Stimulated activated effector memory CD8-positive, alpha-beta T cell treated with anti-CD3 and anti-CD28 coated beads, Interleukin-12 subunit alpha, Interleukin-12 subunit beta, amount 100 ng/mL, for 72 hours (primary cell): ENCODE measurements around the gene TGDS.

ENCODE experiments used
- ATAC-seq: fragments of 150-1000 bp; cut with Tn5 transposase; 2 replicates; pipeline ENCODE4 v1.10.0; 2021
- DNase-seq, 2 donors: peaks; one replicate each; pipeline ENCODE4 v3.0.0; 2021 to 2022; ENCODE audit warnings: low spot score in 2 of 2
- H3K27ac Mint-ChIP-seq: one replicate; pipeline ENCODE4 v1.8.0; 2022; ENCODE audit warnings: mild to moderate bottlenecking, mixed read lengths
- H3K36me3 Mint-ChIP-seq: one replicate; pipeline ENCODE4 v1.8.0; 2022; ENCODE audit warnings: mild to moderate bottlenecking, mixed read lengths
- H3K4me1 Mint-ChIP-seq: one replicate; pipeline ENCODE4 v1.8.0; 2022; ENCODE audit warnings: mixed read lengths
- H3K4me3 Mint-ChIP-seq: one replicate; pipeline ENCODE4 v1.8.0; 2022; ENCODE audit warnings: mild to moderate bottlenecking, mixed read lengths
- H3K9me3 Mint-ChIP-seq: one replicate; pipeline ENCODE4 v1.8.0; 2022; ENCODE audit warnings: mixed read lengths

Gene TGDS

DNA sequence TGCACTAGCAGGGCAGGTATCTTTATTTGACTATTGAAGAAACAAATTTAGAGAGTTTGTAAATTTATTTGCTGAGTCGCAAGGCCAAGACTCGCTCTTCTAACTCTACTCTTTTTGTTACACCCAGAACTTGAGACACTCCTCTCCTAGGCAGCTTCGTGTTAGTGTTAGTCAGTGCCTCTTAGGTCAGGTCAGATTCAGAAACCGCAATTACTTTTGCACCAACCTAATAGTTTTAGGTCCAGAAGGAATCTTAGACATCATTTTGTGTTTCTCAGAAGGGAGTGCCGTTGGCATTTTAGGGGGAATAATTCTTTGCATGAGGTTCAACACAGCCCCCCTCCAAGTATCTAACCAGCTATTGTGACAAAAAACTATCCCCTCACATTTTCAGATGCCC is 14.5 kb upstream of the TGDS start:
- no peak for ATAC-seq
- Mint-ChIP-seq H3K4me3 (no peak overlapping the region), H3K36me3 (peaks cover 92% of the 10 kb centered on the region)

GRCh38 chr13:94609196-94609595 is 13.2 kb upstream of the TGDS start:
- no peak for ATAC-seq

More for the DNA sequence above, 14.5 kb upstream of the TGDS start:
- Mint-ChIP-seq H3K9me3 (no peaks in the 10 kb centered on the region), H3K4me1 (peaks cover 21% of the 10 kb centered on the region), H3K27ac (no peak overlapping the region)
- DNase-seq: no peak

GRCh38 chr13:94608586-94608985 is 12.6 kb upstream of the TGDS start:
- DNase-seq (no peak), ATAC-seq (no peak)
- Mint-ChIP-seq H3K4me1 (peaks cover 15% of the 10 kb centered on the region), H3K36me3 (peaks cover 79% of the 10 kb centered on the region), H3K27ac (peak overlapping the region; percentile 21), H3K9me3 (no peaks in the 10 kb centered on the region), H3K4me3 (no peak overlapping the region)

More at GRCh38 chr13:94609196-94609595, 13.2 kb upstream of the TGDS start:
- peaks cover 15% of the 10 kb centered on the region for H3K4me1 Mint-ChIP-seq
- H3K36me3 Mint-ChIP-seq: peaks cover 85% of the 10 kb centered on the region
- no peak overlapping the region for H3K27ac Mint-ChIP-seq
- no peak for DNase-seq
- no peaks in the 10 kb centered on the region for H3K9me3 Mint-ChIP-seq
- H3K4me3 Mint-ChIP-seq: no peak overlapping the region

- H3K9me3 Mint-ChIP-seq: no peaks in the 10 kb centered on the region
- no peak overlapping the region for H3K4me3 Mint-ChIP-seq
- peak overlapping the region; percentile 21 for H3K27ac Mint-ChIP-seq
- peaks cover 73% of the 10 kb centered on the region for H3K36me3 Mint-ChIP-seq
- peaks cover 18% of the 10 kb centered on the region for H3K4me1 Mint-ChIP-seq
- DNase-seq (no peak), ATAC-seq (no peak)
These were observed 12.0 kb upstream of the TGDS start for GRCh38 chr13:94607939-94608338.

- Mint-ChIP-seq H3K27ac (peak overlapping the region; percentile 7), H3K4me3 (no peak overlapping the region), H3K9me3 (no peaks in the 10 kb centered on the region), H3K4me1 (peaks cover 22% of the 10 kb centered on the region), H3K36me3 (peaks cover 67% of the 10 kb centered on the region)
- ATAC-seq (no peak), DNase-seq (no peak)
These were observed 11.1 kb upstream of the TGDS start for GRCh38 chr13:94607056-94607455.

GRCh38 chr13:94602467-94602866 is 6.5 kb upstream of the TGDS start:
- DNase-seq: no peak
- peaks cover 22% of the 10 kb centered on the region for H3K4me1 Mint-ChIP-seq
- peaks cover 4% of the 10 kb centered on the region for H3K9me3 Mint-ChIP-seq
- H3K4me3 Mint-ChIP-seq: peak overlapping the region; percentile 78
- H3K36me3 Mint-ChIP-seq: peaks cover 35% of the 10 kb centered on the region
- no peak for ATAC-seq
- H3K27ac Mint-ChIP-seq: peak overlapping the region; percentile 83

DNA sequence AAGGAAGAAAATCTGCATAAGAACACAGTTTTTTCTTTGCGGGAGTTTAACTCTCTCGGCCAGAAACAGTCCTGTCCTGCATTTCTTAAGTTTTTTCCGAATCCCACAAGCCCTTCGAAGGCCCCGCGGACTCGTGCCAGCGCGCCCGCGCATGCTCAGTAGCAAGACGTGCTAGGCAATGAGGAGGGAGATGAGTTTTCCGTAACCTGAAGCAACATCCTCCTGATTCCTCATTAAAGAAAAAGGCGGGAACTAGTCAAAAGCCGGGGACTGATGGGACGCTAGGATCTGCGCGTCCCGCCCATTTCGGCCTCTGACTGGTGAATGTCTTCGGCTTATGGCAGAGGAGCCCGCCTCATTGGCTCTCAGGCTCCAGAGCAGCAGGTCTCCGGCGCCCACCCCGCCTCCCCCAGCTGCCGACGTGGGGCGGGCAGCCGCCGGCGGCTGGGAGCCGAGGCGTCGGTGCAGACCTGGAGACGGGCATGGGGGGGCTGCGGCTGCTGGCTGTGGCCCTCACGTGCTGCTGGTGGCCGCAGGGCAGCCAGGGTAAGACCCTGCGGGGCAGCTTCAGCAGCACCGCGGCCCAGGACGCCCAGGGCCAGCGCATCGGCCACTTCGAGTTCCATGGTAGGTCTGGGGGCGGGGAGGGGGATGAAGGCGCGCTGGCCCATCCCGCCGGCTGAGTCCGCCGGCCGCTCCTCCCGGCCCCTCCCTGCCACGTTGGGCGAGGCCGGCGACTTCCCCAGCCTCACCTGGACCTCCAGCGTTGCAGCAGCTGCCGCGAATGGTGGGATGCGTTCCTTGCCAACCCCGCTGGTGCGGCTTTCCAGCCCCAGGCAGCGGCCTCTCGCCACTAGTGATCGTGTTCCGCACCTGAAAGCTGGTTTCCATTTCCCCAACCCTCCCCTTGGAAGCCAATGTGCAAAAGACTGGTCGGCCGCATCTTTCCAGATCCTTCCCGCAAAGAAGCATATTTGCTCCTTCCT is 5.8 kb upstream of the TGDS start, which contains the start of gene GPR180:
TSS of gene GPR180 (plus strand) at position 412 of the 986 bp plus-strand sequence. CDS start at position 483, 71 bp downstream.
- Mint-ChIP-seq H3K9me3 (peaks cover 4% of the 10 kb centered on the region), H3K36me3 (peaks cover 28% of the 10 kb centered on the region), H3K4me1 (peaks cover 20% of the 10 kb centered on the region), H3K27ac (peak within 1 kb of the TSS; percentile 83), H3K4me3 (peak within 1 kb of the TSS; percentile 78)
- DNase-seq (peak; percentile 74 to 90), ATAC-seq (peak; percentile 100)

- peaks cover 32% of the 10 kb centered on the region for H3K4me1 Mint-ChIP-seq
These were observed 3.9 kb upstream of the TGDS start for GRCh38 chr13:94599877-94600276.

DNA sequence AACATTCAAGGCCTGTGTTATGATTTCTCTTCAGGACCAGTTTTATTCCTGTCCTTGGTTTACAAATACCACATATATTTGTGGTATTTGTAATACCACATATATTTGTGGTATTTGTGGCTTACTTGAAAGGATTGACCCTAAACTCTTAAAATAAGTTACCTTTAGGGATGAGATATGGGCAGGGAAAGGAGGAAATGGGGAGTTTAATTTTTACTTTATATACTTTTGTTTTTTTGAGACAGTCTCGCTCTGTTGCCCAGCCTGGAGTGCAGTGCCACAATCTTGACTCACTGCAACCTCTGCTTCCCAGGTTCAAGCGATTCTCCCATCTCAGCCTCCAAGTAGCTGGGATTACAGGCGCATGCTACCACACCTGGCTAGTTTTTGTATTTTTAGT is 2.3 kb upstream of the TGDS start:
- DNase-seq (no peak), ATAC-seq (no peak)
- Mint-ChIP-seq H3K27ac (no peak overlapping the region), H3K9me3 (peaks cover 4% of the 10 kb centered on the region), H3K36me3 (peaks cover 32% of the 10 kb centered on the region), H3K4me1 (peaks cover 37% of the 10 kb centered on the region), H3K4me3 (no peak overlapping the region)

More at GRCh38 chr13:94599877-94600276, 3.9 kb upstream of the TGDS start:
- Mint-ChIP-seq H3K36me3 (peaks cover 24% of the 10 kb centered on the region), H3K4me3 (no peak overlapping the region), H3K27ac (no peak overlapping the region), H3K9me3 (peaks cover 4% of the 10 kb centered on the region)
- DNase-seq (no peak), ATAC-seq (no peak)

DNA sequence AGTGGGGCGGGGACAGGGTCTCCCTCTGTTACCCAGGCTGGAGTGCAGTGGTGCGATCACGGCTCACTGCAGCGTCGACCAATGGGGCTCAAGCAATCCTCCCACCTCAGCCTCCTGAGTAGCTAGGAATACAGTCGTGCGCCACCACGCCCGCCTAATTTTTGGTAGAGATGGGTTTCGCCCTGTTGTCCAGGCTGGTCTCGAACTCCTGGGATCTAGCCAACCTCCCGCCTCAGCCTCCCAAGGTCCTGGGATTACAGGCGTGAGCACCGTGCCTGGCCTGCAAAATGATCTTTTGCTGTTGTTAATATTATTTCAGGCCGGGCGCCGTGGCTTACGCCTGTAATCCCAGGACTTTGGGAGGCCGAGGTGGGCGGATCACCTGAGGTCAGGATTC is 621 bp upstream of the TGDS start:
- H3K27ac Mint-ChIP-seq: peak overlapping the region; percentile 91
- H3K9me3 Mint-ChIP-seq: peaks cover 4% of the 10 kb centered on the region
- peaks cover 30% of the 10 kb centered on the region for H3K4me1 Mint-ChIP-seq
- ATAC-seq (no peak), DNase-seq (no peak)
- peaks cover 48% of the 10 kb centered on the region for H3K36me3 Mint-ChIP-seq
- peak overlapping the region; percentile 88 for H3K4me3 Mint-ChIP-seq

- DNase-seq: peak in 1 of 2 donors; percentile 69
These were observed 677 bp downstream of the TGDS start for GRCh38 chr13:94595001-94595949.

GRCh38 chr13:94590744-94591143 is 5.2 kb downstream of the TGDS start:
- Mint-ChIP-seq H3K27ac (no peak overlapping the region), H3K36me3 (peaks cover 89% of the 10 kb centered on the region), H3K9me3 (no peaks in the 10 kb centered on the region), H3K4me3 (no peak overlapping the region), H3K4me1 (peaks cover 35% of the 10 kb centered on the region)
- ATAC-seq (peak; percentile 25), DNase-seq (no peak)

More at GRCh38 chr13:94595001-94595949, 677 bp downstream of the TGDS start:
- Mint-ChIP-seq H3K9me3 (no peaks in the 10 kb centered on the region), H3K4me3 (peak overlapping the region; percentile 88), H3K4me1 (peaks cover 29% of the 10 kb centered on the region), H3K27ac (peak overlapping the region; percentile 91), H3K36me3 (peaks cover 51% of the 10 kb centered on the region)
- ATAC-seq: peak; percentile 84

DNA sequence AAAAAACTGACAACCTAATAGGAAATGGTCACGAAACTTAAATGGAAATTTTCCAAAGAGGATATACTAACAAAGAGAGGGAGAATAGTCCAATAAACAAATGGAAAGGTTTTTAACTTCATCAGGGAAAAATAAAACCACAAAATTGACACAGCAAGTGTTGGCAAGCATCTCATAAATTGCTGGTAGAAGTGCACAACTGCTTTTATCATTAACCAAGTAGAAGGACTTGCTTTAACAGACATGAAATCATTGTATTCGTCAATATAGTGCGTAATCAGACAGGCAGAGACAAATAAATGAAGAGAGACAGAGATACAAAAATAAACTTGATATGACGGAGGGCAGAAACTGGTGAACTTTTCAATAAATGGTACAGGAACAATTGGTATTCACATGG is 7.4 kb downstream of the TGDS start:
- no peaks in the 10 kb centered on the region for H3K9me3 Mint-ChIP-seq
- peaks cover 99% of the 10 kb centered on the region for H3K36me3 Mint-ChIP-seq
- DNase-seq (no peak), ATAC-seq (no peak)
- H3K27ac Mint-ChIP-seq: no peak overlapping the region
- peaks cover 25% of the 10 kb centered on the region for H3K4me1 Mint-ChIP-seq
- no peak overlapping the region for H3K4me3 Mint-ChIP-seq

DNA sequence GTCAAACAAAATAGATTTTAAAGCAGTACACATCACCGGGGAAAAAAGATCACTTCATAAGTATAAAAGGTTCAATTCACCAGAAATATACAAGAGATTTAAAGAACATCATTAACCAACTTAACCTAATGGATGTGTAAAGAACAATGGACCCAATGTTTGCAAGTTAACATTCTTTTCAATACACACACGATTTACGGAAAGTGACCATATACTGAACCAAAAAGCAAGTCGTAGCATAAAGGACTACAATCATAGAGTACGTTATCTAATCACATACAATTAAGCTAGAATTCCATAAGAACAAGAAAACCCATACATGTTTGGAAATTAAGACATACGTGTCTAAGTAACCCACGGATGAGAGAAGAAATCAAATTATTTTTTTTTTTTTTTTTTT is 9.6 kb downstream of the TGDS start:
- Mint-ChIP-seq H3K27ac (no peak overlapping the region), H3K4me3 (no peak overlapping the region), H3K4me1 (peaks cover 25% of the 10 kb centered on the region), H3K36me3 (peaks cover 99% of the 10 kb centered on the region), H3K9me3 (no peaks in the 10 kb centered on the region)
- ATAC-seq (no peak), DNase-seq (no peak)

GRCh38 chr13:94585543-94586101 is 10.3 kb downstream of the TGDS start:
- no peak overlapping the region for H3K4me3 Mint-ChIP-seq
- H3K9me3 Mint-ChIP-seq: no peaks in the 10 kb centered on the region
- H3K27ac Mint-ChIP-seq: peak overlapping the region; percentile 40
- H3K4me1 Mint-ChIP-seq: peaks cover 23% of the 10 kb centered on the region
- H3K36me3 Mint-ChIP-seq: peaks cover 99% of the 10 kb centered on the region
- ATAC-seq: no peak
- no peak for DNase-seq
